Stimulated activated CD8-positive, alpha-beta memory T cell treated with anti-CD3 and anti-CD28 coated beads, Interleukin-15, amount 100 ng/mL, for 4 hours (primary cell): ENCODE measurements around the gene STX1B.
"Not testable (repeated sequence)": the region's sequence is repeated elsewhere in the genome, so short reads cannot be mapped to it uniquely, and the experiment has no call there.

Source experiments
- DNase-seq, 2 donors: peaks; one replicate each; pipeline ENCODE4 v3.0.0-alpha.2; 2020; ENCODE audit warnings: low read depth in 2 of 2

Gene STX1B

GRCh38 chr16:30951750-30952149, 58.7 kb downstream of the STX1B start:
- DNase-seq, result no peak

GRCh38 chr16:30951193-30951592, 59.2 kb downstream of the STX1B start:
- no peak for DNase-seq

- DNase-seq, result no peak
Observed at GRCh38 chr16:30950516-30951065, 59.8 kb downstream of the STX1B start.

GRCh38 chr16:30949650-30950515, 60.6 kb downstream of the STX1B start:
- no peak for DNase-seq

GRCh38 chr16:30948667-30949649, 61.5 kb downstream of the STX1B start, which contains the start of gene ORAI3:
TSS of gene ORAI3 (plus strand) at chr16:30949068. CDS start at chr16:30949290, 222 bp downstream.
- no peak for DNase-seq

GRCh38 chr16:30947859-30948666, 62.4 kb downstream of the STX1B start:
- no peak for DNase-seq

GRCh38 chr16:30947541-30947858, 62.9 kb downstream of the STX1B start:
- no peak for DNase-seq

- no peak for DNase-seq
Observed at GRCh38 chr16:30946671-30947540, 63.5 kb downstream of the STX1B start.

- DNase-seq, result no peak
Observed at GRCh38 chr16:30944352-30944751, 66.1 kb downstream of the STX1B start.

- DNase-seq, result no peak
Observed at GRCh38 chr16:30942426-30942806, 68.0 kb downstream of the STX1B start.

GRCh38 chr16:30941600-30942425, 68.6 kb downstream of the STX1B start:
- DNase-seq, result no peak

- DNase-seq, result not testable (repeated sequence)
Observed at GRCh38 chr16:30939571-30939970, 70.9 kb downstream of the STX1B start.
